OCI-M2 (cell line): ENCODE results near the gene TUBB1.
"Not testable (repeated sequence)": the region's sequence is repeated elsewhere in the genome, so short reads cannot be mapped to it uniquely, and the experiment has no call there.

Experiments used
- DNase-seq: peaks from one replicate; lab custom pipeline; 2025; ENCODE audit not compliant: unreplicated experiment; lab: John Stamatoyannopoulos, UW

Gene TUBB1

DNA sequence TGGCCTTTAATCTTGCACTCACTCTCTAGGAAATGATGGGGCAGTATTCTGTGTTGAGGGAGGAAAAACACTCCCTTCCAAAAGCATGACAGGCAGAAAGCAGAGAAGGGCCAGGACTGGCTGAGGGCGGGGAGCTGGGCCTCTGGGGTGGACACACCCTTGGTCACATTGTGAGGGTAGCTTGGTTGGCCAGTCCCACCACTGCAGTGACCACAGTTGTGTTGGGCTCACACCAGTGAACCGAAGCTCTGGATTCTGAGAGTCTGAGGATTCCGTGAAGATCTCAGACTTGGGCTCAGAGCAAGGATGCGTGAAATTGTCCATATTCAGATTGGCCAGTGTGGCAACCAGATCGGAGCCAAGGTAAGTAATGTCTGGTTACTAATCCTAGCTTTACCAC, at the start of gene TUBB1:
Gene TUBB1 (plus strand): TSS at position 213 of the 400 bp plus-strand sequence. CDS start 94 bp downstream, at position 307.
- no peak for DNase-seq

DNA sequence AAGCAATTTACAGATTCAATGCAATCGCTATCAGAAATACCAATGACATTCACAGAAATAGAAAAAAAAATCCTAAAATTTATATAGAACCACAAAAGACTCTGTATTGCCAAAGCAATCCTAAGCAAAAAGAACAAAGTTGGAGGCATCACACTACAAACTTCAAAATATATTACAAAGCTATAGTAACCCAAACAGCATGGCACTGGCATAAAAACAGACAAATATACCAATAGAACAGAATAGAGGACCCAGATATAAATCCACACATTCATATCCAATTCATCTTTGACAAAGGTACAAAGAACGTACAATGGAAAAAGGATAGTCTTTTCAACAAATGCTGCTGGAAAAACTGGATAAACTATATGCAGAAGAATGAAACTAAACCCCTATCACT, 49.8 kb upstream of the TUBB1 start:
- no peak for DNase-seq

DNA sequence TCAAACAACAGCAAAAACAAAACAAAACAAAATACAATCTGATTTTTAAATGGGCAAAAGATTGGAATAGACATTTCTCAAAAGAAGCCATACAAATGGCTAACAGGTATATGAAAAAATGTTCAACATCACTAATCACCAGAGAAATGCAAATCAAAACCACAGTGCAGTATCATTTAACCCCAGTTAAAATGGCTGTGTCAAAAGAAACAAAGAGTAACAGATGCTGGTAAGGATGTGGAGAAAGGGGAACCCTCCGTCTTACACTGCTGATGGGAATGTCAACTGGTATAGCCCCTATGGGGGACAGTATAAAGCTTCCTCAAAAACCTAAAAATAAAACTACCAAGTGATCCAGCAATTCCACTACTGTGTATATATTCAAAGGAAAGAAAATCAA, 49.1 kb upstream of the TUBB1 start:
- DNase-seq, result no peak

DNA sequence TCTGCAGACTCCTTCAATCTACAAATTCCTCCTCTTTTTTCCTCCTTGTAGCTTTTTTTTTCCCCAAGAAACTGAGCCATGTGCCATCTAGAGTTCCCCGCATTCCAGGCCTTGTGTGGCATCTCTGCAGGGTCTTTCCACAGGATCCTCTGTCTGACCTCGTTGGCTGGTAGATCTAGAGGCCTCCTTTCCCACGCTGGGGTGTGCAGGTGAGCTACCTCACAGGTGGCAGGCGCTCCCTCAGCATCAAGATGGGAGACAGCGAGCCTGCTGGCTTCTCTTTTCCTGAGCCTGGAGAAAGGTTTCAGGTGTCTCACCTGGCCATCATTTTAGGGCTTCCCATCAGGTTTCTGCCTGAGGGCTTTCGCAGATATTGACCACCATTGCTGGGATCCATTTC, 47.8 kb upstream of the TUBB1 start:
- no peak for DNase-seq

DNA sequence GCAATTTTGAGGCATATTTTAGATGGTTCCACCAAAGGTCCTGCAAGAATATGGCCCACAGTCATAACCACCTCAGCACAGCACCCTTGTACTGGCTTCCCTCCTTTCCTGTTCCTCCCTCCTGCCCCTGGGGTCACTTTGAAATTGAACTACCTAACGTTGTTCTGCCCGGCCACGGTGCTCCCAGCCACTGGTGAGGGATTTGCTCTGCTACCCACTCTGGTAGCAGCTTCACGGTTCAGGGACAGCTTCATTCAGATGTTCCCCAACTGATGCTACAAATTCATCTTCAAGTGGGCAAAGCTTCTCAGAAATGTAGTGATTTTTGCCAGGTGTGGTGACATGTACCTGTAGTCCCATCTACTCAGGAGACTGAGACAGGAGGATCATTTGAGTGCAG, 46.0 kb upstream of the TUBB1 start:
- DNase-seq, result no peak

DNA sequence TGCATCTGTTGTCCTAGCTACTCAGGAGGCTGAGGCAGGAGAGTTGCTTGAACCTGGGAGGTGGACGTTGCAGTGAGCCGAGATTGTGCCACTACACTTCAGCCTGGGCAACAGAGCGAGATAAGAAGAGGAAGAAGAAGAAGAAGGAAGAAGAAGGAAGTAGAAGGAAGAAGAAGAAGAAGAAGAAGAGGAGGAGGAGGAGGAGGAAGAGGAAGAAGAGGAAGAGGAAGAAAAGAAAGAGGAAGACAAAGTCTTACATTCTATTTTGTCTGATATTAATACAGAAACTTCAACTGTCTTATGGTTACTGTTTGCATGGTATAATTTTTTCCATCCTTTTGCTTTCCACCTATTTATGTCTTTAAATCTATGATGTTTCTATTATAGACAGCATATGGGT, 45.4 kb upstream of the TUBB1 start:
- DNase-seq, result no peak

DNA sequence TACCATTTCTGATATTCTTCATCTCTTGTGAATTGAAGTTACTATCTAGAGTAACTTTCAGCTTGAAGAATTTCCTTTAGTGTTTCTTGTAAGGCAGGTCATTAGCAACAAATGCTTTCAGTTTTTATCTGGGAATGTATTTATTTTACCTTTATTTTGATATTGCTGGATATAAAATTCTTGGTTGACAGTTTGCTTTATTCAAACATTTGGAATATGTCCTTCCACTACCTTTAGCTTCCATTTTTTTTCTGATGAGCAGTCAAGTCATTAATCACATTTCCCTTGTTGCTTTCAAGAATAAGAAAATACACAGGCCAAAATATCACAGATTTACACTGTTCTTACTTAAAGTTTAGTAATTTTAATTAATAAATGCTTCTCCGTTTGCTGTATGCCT, 43.9 kb upstream of the TUBB1 start:
- no peak for DNase-seq

DNA sequence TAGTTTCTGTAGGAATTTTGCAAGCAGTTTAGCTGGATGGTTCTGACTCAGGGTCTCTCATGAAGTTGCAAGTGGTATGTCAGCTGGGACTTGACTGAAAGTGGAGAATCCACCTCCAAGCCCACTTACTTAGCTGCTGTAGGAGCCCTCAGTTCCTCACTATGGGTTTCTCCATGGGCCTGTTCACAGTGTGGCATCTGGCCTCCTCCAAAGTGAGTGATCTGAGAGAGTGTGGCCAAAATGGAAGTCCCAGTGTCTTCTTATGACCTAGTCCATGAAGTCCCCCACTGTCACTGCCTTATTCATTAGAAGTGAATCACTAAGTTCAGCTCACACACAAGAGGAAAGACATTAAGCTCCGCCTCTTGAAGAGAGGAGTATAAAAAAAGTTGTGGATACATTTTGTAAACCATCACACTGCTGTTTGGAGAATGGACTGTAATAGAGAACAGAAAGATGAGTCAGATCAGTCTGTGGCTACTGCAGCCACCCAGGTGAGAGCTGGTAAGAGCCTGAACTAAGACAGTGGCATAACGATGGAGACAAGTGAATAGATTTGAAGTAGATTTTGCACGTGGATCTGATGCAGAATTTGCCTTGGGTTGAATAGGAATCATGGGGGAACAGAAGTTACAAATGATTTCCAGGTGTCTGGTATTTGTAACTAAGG, 43.0 kb upstream of the TUBB1 start:
- DNase-seq, result no peak

DNA sequence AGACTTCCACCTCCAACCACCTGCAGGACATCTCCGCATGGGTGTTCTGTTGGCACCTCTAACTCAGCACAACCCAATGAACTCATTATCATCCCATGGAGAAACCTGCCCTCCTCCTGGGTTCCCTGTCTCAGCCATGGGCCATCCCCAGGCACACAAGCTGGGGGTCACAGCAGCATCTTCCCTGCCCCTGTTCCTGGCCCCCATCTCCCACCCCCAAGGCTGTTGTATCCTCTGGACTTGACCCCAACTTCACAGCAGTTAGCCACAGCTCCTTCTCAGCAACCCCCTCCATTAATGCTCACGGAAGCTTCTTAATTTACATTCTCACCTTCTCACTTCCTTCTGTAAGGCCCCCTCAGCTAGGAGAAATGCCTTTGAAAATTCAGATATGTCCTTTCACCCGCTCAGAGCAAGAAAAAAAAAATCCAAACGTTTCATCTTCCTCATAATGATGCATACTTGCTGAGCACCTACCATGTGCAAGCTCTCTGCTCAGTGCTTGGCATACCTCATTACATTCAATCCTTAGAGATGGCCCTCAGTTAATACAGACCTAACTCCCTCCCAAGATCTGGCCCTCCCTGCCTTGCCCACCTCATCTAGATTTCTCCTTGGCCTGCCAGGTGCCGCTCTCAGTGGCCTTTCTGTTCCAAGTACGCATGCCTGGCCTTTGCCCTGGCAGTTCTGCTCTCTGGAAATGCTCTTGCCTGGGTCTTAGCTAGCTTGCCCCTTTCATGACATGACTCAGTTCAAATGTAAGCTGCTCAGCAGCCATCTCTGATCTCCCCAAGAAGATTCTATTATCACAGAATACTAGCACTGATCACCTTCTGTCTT, 40.7 kb upstream of the TUBB1 start:
- no peak for DNase-seq

DNA sequence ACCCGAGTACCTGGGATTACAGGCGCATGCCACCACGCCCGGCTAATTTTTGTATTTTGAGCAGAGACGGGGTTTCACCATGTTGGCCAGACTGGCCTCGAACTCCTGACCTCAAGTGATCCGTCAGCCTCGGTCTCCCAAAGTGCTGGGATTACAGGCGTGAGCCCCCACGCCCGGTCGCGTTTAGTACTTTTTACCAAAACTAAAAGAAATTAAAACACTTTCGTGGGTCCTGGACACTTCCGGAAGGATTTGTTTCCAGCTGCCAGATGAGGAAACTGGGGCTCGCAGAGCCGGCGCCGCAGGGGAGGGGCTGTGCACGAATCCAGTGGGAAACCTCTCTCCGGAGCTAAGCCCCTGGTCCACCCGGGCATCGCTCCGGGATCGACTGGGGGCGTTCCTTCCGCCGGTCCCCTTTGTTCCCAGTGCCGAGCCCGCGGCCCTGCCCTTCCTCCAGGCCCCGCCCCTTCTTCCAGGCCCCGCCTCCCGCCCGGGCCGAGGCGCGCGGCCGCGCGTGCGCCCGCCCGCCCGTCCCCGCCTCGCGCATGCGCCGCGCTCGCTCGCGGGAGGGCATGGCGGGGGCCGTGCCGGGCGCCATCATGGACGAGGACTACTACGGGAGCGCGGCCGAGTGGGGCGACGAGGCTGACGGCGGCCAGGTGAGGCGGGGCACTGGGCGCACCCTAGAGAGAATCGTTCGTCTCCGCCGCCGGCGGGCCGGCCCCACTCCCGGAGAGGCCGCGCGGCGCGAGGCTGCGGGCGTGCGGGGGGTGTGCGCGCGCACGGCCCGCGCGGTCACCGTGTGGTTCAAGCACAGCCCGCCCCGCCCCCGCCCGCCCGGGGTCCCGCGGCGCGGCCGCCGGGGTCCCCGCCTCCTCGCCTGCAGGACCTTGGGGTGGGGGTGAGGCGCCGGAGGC, 38.3 kb upstream of the TUBB1 start, which contains the start of gene NELFCD:
Gene NELFCD (plus strand): TSS at position 546 of the 917 bp plus-strand sequence. CDS start 54 bp downstream, at position 600.
- DNase-seq, result peak; percentile 14

DNA sequence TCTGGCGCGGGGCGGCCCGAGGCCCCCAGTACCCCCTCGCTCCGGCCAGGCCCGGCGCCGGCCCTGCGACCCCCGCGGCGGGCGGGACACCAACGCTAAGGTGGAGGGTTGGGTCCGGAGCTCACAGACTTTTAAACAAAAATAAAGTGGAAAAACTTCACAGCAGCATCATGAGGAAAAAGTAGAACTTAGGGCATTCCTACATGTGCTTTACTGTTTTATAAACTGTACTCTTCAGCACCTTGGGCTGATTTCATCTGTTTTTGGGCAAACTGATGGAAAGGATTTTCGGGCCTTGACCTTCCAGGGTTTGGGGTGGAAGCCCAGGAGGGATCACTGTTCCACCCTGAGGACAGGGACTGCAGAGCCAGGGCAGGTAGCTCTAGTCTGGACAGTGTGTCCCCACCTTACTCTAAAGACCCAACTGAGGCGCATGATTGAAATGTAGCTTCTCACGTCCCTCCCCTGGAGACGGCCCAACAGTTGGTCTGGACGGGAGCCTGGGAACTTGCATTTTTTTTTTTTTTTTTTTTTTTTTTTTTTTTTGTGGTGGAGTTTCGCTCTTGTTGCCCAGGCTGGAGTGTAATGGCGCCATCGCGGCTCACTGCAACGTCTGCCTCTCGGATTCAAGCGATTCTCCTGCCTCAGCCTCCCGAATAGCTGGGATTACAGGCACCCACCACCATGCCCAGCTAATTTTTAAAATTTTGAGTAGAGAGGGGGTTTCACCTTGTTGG, 37.4 kb upstream of the TUBB1 start:
- no peak for DNase-seq

DNA sequence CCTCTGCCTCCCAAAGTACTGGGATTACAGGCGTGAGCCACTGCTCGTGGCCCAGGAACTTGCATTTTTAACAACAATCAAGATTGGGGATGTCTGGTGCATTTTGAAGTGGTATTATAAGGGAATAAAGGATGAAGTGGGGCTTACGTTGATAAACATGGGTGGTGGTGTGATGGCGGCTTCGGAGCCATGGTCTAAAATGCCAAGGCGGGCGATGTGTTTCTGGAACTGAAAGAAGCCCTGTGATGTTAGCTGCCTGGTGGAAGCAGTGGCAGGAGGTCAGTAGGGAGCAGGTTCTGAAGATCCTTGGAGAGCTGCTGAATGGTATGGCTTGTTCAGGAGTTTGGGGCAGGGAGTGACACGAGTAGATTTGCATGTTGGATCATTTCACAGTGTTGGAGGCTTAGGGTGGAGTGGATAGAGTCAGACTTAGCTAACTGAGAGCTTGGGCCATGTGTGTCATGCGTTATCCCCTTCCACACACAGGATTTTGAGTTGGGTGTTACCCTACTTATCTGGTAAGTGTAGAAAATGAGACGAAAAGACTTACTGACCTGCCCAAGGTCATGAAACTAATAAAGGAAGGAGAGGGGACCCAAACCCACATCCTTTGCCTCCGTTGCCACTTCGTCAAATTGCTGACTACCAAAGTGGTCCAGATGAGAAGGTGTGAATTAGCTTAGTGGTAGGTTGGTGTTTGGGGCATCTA, 36.7 kb upstream of the TUBB1 start:
- no peak for DNase-seq

DNA sequence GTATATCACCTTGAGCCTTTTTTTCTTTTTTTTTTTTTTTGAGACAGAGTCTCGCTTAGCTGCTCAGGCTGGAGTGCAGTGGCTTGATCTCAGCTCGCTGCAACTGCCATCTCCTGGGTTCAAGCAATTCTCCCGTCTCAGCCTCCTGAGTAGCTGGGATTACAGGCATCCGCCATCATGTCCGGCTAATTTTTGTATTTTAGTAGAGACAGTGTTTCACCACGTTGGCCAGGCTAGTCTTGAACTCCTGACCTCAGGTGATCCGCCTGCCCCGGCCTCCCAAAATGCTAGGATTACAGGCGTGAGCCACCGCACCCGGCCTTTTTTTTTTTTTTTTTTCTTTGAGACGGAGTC, 36.1 kb upstream of the TUBB1 start:
- DNase-seq, result not testable (repeated sequence)

DNA sequence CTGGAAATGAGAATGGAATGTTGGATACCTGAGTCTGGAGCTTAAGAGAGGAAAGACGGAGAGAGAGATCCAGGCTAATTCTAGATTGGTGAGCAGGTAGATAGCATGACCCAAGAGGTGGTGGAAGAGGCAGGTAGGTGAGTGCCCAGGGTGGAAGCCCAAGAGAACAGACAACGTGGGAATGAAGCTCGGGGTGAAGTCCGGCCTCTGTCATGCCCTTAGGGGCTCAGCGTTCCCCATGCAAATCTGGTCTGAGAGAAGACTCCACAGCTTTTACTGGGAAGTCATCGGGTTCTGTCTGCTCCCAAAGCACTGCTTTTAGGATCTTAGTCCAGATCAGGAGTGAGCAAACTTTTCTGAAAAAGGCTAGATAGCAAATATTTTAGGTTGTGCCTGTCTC, 34.5 kb upstream of the TUBB1 start:
- DNase-seq, result no peak

DNA sequence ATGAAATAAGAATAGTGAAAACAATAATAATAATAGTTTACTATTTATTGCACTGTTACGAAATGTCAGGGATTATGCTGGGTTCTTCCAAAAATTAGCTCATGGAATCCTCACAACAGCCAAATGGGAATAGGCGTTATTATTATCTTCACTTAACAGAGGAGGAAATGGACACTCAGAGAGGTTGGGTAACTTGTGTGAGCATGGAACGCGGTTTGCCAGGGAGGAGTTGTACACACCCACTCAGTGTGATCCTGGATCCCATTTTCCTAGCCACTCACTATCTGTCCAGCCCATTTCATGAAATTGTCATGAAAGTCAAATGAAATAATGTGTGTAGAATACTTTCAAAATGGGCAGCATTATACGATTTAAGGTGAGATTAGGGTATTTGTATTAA, 33.6 kb upstream of the TUBB1 start:
- DNase-seq, result no peak

DNA sequence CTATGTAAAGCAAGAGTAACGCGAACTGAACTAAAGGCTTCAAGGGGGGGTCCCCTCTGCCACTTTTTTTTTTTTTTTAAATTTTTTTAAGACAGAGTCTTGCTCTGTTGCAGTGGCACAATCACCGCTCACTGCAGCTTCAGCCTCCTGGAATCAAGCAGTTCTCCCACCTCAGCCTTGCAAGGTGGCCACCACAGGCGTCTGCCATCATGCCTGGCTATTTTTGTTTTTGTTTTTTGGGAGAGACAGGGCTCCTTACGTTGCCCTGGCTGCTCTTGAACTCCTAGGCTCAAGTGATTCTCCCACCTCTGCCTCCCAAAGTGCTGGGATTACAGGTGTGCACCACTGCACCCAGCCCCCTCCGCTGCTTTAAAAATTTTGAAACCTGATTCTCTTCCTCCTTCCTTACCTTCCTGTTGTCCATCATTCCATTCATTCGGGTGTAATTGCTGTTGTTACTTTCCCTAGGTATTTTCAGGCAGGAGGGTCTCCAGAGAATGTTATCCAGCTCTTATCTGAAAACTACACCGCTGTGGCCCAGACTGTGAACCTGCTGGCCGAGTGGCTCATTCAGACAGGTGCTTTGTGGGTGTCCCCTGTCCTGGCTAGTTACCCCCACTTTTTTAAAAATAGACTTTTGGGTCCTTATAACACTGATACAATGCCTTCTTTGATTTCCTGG, 32.8 kb upstream of the TUBB1 start:
- no peak for DNase-seq

DNA sequence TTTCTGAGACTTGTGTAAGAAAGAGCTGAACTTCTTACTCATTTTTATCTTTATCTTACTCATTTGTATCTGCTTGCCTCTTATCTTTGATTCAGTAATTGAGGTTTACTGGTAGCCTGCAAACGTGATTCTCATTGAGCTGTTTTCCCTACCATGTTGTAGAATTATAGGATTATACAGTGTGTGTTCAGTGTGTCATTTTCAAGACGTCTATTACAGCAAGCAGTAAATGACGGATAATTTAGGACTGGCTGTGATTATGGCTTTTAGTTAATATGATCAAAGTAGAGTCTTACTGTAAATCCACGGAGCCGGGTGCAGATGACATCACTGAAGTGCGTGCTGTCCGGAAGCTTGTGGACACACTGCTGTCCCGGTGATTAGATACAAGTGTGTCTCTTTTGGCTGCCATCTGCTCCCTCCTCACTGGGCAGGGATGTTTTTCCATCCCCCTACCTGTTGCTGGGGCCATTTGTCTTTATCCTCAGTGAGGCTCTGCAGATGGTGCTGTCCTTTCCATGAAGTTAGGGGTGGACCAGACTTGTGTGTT, 32.2 kb upstream of the TUBB1 start:
- DNase-seq, result no peak

DNA sequence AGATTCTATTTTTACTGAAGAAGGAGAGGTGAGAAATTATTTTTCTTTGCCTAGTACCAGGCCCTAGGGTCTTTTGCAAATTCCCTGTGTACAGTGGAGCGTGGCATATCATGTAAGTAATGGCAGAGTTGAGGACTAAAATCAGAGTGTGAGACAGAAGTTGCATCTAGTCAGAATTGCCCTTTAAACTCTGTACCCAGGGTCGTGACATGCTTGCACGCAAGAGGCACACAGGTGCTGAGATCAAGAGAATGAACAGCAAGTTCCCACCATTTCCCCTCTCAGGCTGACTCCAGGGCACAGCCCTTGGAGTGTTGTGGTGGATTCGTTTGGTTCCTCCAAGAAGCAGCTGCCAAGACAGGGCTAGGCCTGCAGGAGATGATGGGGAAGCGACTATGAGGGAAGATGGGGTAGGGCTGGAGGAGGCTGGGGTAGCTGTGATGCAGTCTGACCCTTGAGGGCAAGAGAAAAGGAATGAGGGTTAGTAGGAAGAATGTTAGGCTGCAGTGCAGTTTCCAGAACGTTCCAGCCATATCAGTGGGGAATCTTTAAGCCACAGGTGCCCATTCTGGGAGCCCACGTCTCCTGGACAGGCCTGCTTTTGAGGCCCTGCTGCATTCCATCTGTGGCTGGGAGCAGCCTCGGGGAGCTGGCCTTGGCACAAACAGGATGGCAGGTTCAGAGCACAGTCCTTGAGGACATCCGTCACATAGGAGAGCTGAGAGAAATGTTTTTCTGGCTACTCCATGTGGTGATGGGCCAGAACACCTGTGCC, 31.3 kb upstream of the TUBB1 start:
- no peak for DNase-seq

DNA sequence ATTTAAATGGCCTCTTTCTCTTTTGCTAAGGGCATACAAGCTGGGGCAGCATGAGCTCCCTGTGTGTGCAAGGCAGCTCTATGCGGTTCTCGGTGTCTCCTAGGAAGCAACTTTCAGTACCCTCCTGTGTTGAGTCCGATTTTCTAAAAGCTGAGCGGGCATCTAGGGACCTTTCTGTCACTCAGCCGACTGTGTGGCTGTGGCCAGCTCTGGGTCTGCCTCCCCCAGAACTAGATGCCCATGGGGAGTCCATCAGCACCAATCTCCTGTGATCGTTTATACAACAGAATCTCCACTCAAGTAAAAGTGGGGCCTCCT, 30.7 kb upstream of the TUBB1 start:
- DNase-seq, result no peak
